Measurements from ENCODE around the gene LURAP1L. TPM values are rescaled to one million over a fixed set of nuclear protein-coding genes. Genes with fewer than 3 reads are reported as not detected.

The LURAP1L gene
- total RNA-seq, 4 donors from 2014 or later: 9.6 to 26.0 (median 12.6) TPM

- H3K27ac ChIP-seq: no peak overlapping the region
- no peaks in the 10 kb centered on the region for H3K36me3 ChIP-seq
- WGBS: 66% methylated on average over 1 of the region's 1 CpG
- no peaks in the 10 kb centered on the region for H3K9me3 ChIP-seq
- DNase-seq (ENCODE audit: low spot score in 2 of 2): no peak
- H3K27me3 ChIP-seq: no peaks in the 10 kb centered on the region
- H3K4me1 ChIP-seq: peaks cover 4% of the 10 kb centered on the region
- H3K4me3 ChIP-seq: no peak overlapping the region
- TF ChIP-seq POLR2A (IDR thresholded peaks at IDR 0.05): no peak
- no peak for TF ChIP-seq EP300 (IDR thresholded peaks at IDR 0.05)
- TF ChIP-seq, protein P1, sequence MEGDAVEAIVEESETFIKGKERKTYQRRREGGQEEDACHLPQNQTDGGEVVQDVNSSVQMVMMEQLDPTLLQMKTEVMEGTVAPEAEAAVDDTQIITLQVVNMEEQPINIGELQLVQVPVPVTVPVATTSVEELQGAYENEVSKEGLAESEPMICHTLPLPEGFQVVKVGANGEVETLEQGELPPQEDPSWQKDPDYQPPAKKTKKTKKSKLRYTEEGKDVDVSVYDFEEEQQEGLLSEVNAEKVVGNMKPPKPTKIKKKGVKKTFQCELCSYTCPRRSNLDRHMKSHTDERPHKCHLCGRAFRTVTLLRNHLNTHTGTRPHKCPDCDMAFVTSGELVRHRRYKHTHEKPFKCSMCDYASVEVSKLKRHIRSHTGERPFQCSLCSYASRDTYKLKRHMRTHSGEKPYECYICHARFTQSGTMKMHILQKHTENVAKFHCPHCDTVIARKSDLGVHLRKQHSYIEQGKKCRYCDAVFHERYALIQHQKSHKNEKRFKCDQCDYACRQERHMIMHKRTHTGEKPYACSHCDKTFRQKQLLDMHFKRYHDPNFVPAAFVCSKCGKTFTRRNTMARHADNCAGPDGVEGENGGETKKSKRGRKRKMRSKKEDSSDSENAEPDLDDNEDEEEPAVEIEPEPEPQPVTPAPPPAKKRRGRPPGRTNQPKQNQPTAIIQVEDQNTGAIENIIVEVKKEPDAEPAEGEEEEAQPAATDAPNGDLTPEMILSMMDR (IDR thresholded peaks at IDR 0.05): no peak
- no peak for TF ChIP-seq POLR2AphosphoS5 (IDR thresholded peaks at IDR 0.05)
Measured at GRCh38 chr9:12765088-12765798, 9.6 kb upstream of the LURAP1L start.

DNA sequence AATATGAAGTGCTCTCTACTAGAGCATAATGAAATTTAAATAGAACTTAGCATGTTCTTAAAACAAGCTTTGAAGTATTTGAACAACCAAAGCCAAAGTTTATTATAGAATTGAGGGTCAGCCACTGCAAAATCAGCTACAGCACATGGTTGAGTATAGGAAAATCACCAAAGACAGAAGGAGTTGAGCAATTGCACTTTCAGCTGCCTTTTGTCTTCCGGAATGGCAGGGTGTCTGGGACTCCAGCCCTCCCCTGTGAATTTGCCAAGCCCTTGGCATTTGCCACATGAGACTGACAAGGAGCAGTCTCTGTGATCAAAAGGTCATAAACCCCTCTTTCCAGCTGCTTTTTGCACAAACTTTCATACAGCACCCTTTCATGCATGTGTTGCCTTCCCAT lies 8.5 kb upstream of the LURAP1L start:
- no peak for DNase-seq (ENCODE audit: low spot score in 2 of 2)
- Histone ChIP-seq H3K9me3 (no peaks in the 10 kb centered on the region), H3K36me3 (no peaks in the 10 kb centered on the region), H3K4me1 (peaks cover 4% of the 10 kb centered on the region), H3K4me3 (no peak overlapping the region), H3K27ac (no peak overlapping the region), H3K27me3 (no peaks in the 10 kb centered on the region)
- 21% methylated on average over 1 of the region's 1 CpG for WGBS
- TF ChIP-seq EP300 (IDR thresholded peaks at IDR 0.05) (no peak), POLR2A (IDR thresholded peaks at IDR 0.05) (no peak), POLR2AphosphoS5 (IDR thresholded peaks at IDR 0.05) (no peak)
- TF ChIP-seq, protein P1 (IDR thresholded peaks at IDR 0.05): no peak

DNA sequence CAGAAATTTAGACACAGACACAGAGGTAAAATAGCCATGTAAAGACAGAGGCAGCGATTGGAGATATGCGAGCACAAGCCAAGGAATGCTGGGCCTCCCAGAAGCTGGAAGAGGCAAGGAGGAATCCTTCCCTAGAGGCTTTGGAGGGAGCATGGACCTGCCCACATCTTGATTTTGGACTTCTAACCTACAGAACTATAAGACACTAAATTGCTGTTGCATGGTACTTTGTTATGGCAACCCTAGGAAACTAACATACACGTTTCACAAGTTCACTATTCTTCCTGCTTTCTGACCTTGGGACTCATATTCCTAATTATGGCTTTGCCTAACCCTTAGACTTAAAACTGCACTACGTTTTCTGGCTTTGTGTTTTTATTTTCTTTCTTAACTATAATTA lies 4.6 kb upstream of the LURAP1L start:
- no peak overlapping the region for H3K4me3 ChIP-seq
- H3K36me3 ChIP-seq: no peaks in the 10 kb centered on the region
- WGBS: 87% methylated on average over 4 of the region's 4 CpGs
- peaks cover 7% of the 10 kb centered on the region for H3K4me1 ChIP-seq
- no peaks in the 10 kb centered on the region for H3K27me3 ChIP-seq
- DNase-seq (ENCODE audit: low spot score in 2 of 2): no peak
- no peak overlapping the region for H3K27ac ChIP-seq
- H3K9me3 ChIP-seq: no peaks in the 10 kb centered on the region
- TF ChIP-seq POLR2A (IDR thresholded peaks at IDR 0.05) (no peak), POLR2AphosphoS5 (IDR thresholded peaks at IDR 0.05) (no peak), EP300 (IDR thresholded peaks at IDR 0.05) (no peak)
- TF ChIP-seq, protein P1 (IDR thresholded peaks at IDR 0.05): no peak

DNA sequence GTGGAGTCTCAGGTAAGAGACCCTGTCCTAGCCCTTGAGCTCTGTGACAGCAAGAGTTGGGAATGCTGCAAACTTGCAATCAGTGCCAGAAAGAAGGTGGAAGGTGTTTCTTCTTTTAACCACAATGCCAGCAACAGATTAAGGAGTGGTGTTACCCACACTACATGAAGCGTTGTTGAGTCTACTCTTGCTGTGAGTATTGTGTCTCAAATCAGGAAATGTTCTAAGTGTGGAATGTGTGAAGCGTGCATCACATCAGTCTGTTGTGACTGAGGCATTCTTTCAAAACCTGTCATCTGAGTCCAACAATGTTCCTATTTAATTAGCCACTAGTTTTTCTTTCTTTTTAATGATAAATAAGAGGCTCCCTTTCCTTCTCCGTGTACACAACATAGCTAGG lies 2.9 kb upstream of the LURAP1L start:
- peaks cover 9% of the 10 kb centered on the region for H3K4me1 ChIP-seq
- no peaks in the 10 kb centered on the region for H3K27me3 ChIP-seq
- no peak overlapping the region for H3K4me3 ChIP-seq
- H3K9me3 ChIP-seq: no peaks in the 10 kb centered on the region
- TF ChIP-seq POLR2AphosphoS5 (IDR thresholded peaks at IDR 0.05) (no peak), EP300 (IDR thresholded peaks at IDR 0.05) (no peak)
- WGBS: 43% methylated on average over 3 of the region's 3 CpGs
- no peaks in the 10 kb centered on the region for H3K36me3 ChIP-seq
- no peak overlapping the region for H3K27ac ChIP-seq
- no peak for DNase-seq (ENCODE audit: low spot score in 2 of 2)

DNA sequence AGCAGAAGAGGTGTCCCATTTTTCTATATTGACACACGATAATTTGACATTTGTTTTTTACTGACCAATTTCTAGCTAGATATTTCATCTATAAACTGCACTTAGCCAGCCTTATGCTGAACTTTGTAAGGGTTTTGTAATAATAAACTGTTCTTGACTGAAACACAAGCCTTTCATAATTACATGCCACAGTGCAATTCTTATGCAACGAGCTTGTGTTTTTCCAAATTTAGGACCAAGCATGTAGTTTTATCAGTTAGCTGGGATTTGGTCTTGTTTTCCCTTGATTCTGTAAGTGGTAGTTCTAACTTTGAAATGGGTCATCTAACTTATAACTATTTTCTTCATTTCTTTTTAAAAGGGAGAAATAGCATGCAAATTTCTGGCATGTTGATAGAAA lies 1.3 kb upstream of the LURAP1L start:
- 76% methylated on average over 2 of the region's 2 CpGs for WGBS
- Histone ChIP-seq H3K4me1 (peaks cover 23% of the 10 kb centered on the region), H3K27ac (no peak overlapping the region), H3K4me3 (no peak overlapping the region), H3K27me3 (no peaks in the 10 kb centered on the region), H3K36me3 (no peaks in the 10 kb centered on the region), H3K9me3 (no peaks in the 10 kb centered on the region)
- DNase-seq (ENCODE audit: low spot score in 2 of 2): no peak
- TF ChIP-seq, protein P1 (IDR thresholded peaks at IDR 0.05): no peak
- no peak for TF ChIP-seq EP300 (IDR thresholded peaks at IDR 0.05)
- TF ChIP-seq POLR2A (IDR thresholded peaks at IDR 0.05): no peak
- no peak for TF ChIP-seq POLR2AphosphoS5 (IDR thresholded peaks at IDR 0.05)

Measured in suprapubic skin (tissue), 4 donors.